Uterus (tissue), 2 donors: Measurements from ENCODE around the gene VKORC1L1.

Source experiments
- POLR2A ChIP-seq, 2 donors: fragments of 450-650 bp; IDR thresholded peaks; one replicate each; pipeline ENCODE4 v1.6.1; 2016; ENCODE audit warnings: antibody characterized with exemption in 2 of 2, mild to moderate bottlenecking in 1 of 2, moderate library complexity in 1 of 2
- TF ChIP-seq, protein P1 (sequence below), 4 experiments: fragments of 200-600 bp in 2 of 4; fragments of 450-650 bp in 2 of 4; sonication (generic) in 2 of 4; IDR thresholded peaks; one replicate each; pipeline ENCODE4 v1.5.1; 2016 to 2019; ENCODE audit warnings: antibody characterized with exemption in 4 of 4, mild to moderate bottlenecking in 2 of 4, moderate library complexity in 1 of 4

- TF ChIP-seq, protein P1, sequence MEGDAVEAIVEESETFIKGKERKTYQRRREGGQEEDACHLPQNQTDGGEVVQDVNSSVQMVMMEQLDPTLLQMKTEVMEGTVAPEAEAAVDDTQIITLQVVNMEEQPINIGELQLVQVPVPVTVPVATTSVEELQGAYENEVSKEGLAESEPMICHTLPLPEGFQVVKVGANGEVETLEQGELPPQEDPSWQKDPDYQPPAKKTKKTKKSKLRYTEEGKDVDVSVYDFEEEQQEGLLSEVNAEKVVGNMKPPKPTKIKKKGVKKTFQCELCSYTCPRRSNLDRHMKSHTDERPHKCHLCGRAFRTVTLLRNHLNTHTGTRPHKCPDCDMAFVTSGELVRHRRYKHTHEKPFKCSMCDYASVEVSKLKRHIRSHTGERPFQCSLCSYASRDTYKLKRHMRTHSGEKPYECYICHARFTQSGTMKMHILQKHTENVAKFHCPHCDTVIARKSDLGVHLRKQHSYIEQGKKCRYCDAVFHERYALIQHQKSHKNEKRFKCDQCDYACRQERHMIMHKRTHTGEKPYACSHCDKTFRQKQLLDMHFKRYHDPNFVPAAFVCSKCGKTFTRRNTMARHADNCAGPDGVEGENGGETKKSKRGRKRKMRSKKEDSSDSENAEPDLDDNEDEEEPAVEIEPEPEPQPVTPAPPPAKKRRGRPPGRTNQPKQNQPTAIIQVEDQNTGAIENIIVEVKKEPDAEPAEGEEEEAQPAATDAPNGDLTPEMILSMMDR (IDR thresholded peaks at IDR 0.05): no peak
- no peak for TF ChIP-seq POLR2A (IDR thresholded peaks at IDR 0.05)
Measured at GRCh38 chr7:65962033-65962432, 89.2 kb downstream of the VKORC1L1 start.
